ENCODE measurements around the gene ALDH3A1.
A peak's percentile ranks its signal among the peaks of the same experiment; 100 is the strongest.
"Not testable (repeated sequence)": the region's sequence is repeated elsewhere in the genome, so short reads cannot be mapped to it uniquely, and the experiment has no call there.

The ALDH3A1 gene

GRCh38 chr17:19747829-19748806 lies at the start of gene ALDH3A1:
Gene ALDH3A1 (minus strand): TSS chr17:19748298. CDS start chr17:19745129, 3,169 bp downstream.
- peak in 12 of 58 donors; percentile 4 to 72 (median 21) for DNase-seq

- DNase-seq: no peak
Measured at GRCh38 chr17:19796457-19796856, 48.4 kb upstream of the ALDH3A1 start.

GRCh38 chr17:19791918-19792550 lies 43.9 kb upstream of the ALDH3A1 start:
- no peak for DNase-seq

GRCh38 chr17:19787733-19788357 lies 39.7 kb upstream of the ALDH3A1 start:
- DNase-seq: peak in 28 of 58 donors; percentile 7 to 63 (median 22)

- no peak for DNase-seq
Measured at GRCh38 chr17:19785854-19786253, 37.8 kb upstream of the ALDH3A1 start.

GRCh38 chr17:19781488-19782458 lies 33.7 kb upstream of the ALDH3A1 start:
- DNase-seq: no peak

GRCh38 chr17:19780846-19781245 lies 32.7 kb upstream of the ALDH3A1 start:
- no peak for DNase-seq

GRCh38 chr17:19773534-19773933 lies 25.4 kb upstream of the ALDH3A1 start:
- DNase-seq: no peak

- no peak for DNase-seq
Measured at GRCh38 chr17:19771971-19772630, 24.0 kb upstream of the ALDH3A1 start.

- no peak for DNase-seq
Measured at GRCh38 chr17:19770985-19771735, 23.1 kb upstream of the ALDH3A1 start.

- no peak for DNase-seq
Measured at GRCh38 chr17:19769946-19770652, 22.0 kb upstream of the ALDH3A1 start.

GRCh38 chr17:19768046-19768782 lies 20.1 kb upstream of the ALDH3A1 start:
- no peak for DNase-seq

- peak in 53 of 58 donors; percentile 13 to 88 (median 64) for DNase-seq
Measured at GRCh38 chr17:19766421-19767270, 18.5 kb upstream of the ALDH3A1 start.

GRCh38 chr17:19766016-19766415 lies 17.9 kb upstream of the ALDH3A1 start:
- no peak for DNase-seq

- DNase-seq: not testable (repeated sequence)
Measured at GRCh38 chr17:19763991-19764390, 15.9 kb upstream of the ALDH3A1 start.

- DNase-seq: no peak
Measured at GRCh38 chr17:19763416-19763815, 15.3 kb upstream of the ALDH3A1 start.

GRCh38 chr17:19762515-19762961 lies 14.4 kb upstream of the ALDH3A1 start:
- DNase-seq: peak in 46 of 58 donors; percentile 21 to 81 (median 49)
